HepG2 (cell line): Measurements from ENCODE around the gene C2orf80. TPM values are rescaled to one million over a fixed set of nuclear protein-coding genes. Genes with fewer than 3 reads are reported as not detected.

Experiments used
- ARNT ChIP-seq: fragments of 450-650 bp; IDR thresholded peaks from 2 replicates; pipeline ENCODE4 v1.6.1; 2017
- CBX1 ChIP-seq: IDR thresholded peaks from one replicate; pipeline ENCODE4 v1.6.1; 2016; ENCODE audit warnings: antibody characterized with exemption, low read depth
- CREB1 ChIP-seq, 2 experiments: fragments of 450-650 bp in 1 of 2; IDR thresholded peaks; 2 replicates each; pipeline ENCODE4 v1.6.1; 2016 to 2017; ENCODE audit warnings: control low read depth in 1 of 2, mild to moderate bottlenecking in 1 of 2, missing compliant biosample characterization in 1 of 2, missing genetic modification characterization in 1 of 2
- ETS1 ChIP-seq: sonication (generic); formaldehyde crosslinking; IDR thresholded peaks from 2 replicates; pipeline ENCODE4 v1.4.0; 2020; ENCODE audit warnings: missing genetic modification reagents
- GATAD2A ChIP-seq: IDR thresholded peaks from 2 replicates; pipeline ENCODE4 v1.6.1; 2016
- HMGXB3 ChIP-seq: sonication (generic); formaldehyde crosslinking; IDR thresholded peaks from 2 replicates; pipeline ENCODE4 v1.4.0; 2020; ENCODE audit warnings: missing genetic modification reagents, borderline replicate concordance
- HOXA7 ChIP-seq: sonication (generic); formaldehyde crosslinking; IDR thresholded peaks from 2 replicates; pipeline ENCODE4 v1.8.1; 2022; ENCODE audit warnings: mild to moderate bottlenecking, missing genetic modification reagents, moderate library complexity
- MEIS2 ChIP-seq: sonication (generic); formaldehyde crosslinking; IDR thresholded peaks from 2 replicates; pipeline ENCODE4 v1.9.0; 2021; ENCODE audit warnings: mild to moderate bottlenecking, missing genetic modification reagents
- THAP9 ChIP-seq: sonication (generic); formaldehyde crosslinking; IDR thresholded peaks from 2 replicates; pipeline ENCODE4; 2020; ENCODE audit warnings: missing genetic modification reagents, mild to moderate bottlenecking, borderline replicate concordance
- XRCC5 ChIP-seq: fragments of 200-400 bp; formaldehyde crosslinking; optimal IDR thresholded peaks from 2 replicates; pipeline ENCODE3; 2017; ENCODE audit warnings: mild to moderate bottlenecking, low read length
- ZBTB25 ChIP-seq: IDR thresholded peaks from 2 replicates; pipeline ENCODE4 v1.6.1; 2018; ENCODE audit warnings: missing genetic modification reagents
- ZKSCAN1 ChIP-seq: fragments of 150-350 bp; IDR thresholded peaks from 2 replicates; pipeline ENCODE4 v1.6.1; 2014; ENCODE audit warnings: low read length
- ZZZ3 ChIP-seq: sonication (generic); formaldehyde crosslinking; IDR thresholded peaks from 2 replicates; pipeline ENCODE4 v1.4.0; 2020; ENCODE audit warnings: missing genetic modification reagents, mild to moderate bottlenecking, borderline replicate concordance
- polyA plus RNA-seq, 8 experiments: library from polyadenylated mRNA; depleted of rRNA in 3 of 8; stranded (reverse) in 7 of 8; unstranded in 1 of 8; fragments of >200 nt; fragmentation: Illumina TruSeq in 4 of 8; extraction: Trizol in 4 of 8; gene quantifications; 2 replicates each; pipeline versions ENCODE4 v1.2.1 to v1.2.3, GENCODE V29; 2011 to 2016; ENCODE audit warnings: low read depth in 4 of 8, missing spikeins in 1 of 8, mixed read lengths in 1 of 8; ENCODE audit not compliant: insufficient read depth in 1 of 8
- total RNA-seq, 5 experiments: library from RNA; depleted of rRNA; stranded (reverse); fragments of >200 nt; fragmentation: Illumina TruSeq; extraction: Trizol; gene quantifications; 2 replicates each; pipeline ENCODE4 v1.2.3, GENCODE V29; 2016; ENCODE audit warnings: low read depth in 1 of 5

The C2orf80 gene
- total and polyA plus RNA-seq, 2 of the 13 experiments (the other 11 are each of a cell fraction or from before 2014, with no cell fraction given) = not detected

GRCh38 chr2:208175069-208175839 is 14.6 kb downstream of the C2orf80 start (continued):
- TF ChIP-seq CREB1 (IDR thresholded peaks at IDR 0.05) (no peak), CREB1 (CRISPR knock-in tag; IDR thresholded peaks at IDR 0.05) (0 out of 2 replicates have a peak, but pooled peaks have one; percentile 34), THAP9 (CRISPR knock-in tag) (no peak), ZBTB25 (CRISPR knock-in tag) (peak; percentile 60; the same call in 1 of the 2 replicates), XRCC5 (peak; percentile 76), ARNT (no peak), ZZZ3 (no peak), CBX1 (no peak), HOXA7 (CRISPR knock-in tag) (no peak), ZKSCAN1 (no peak), ETS1 (no peak), GATAD2A (CRISPR knock-in tag) (peak; percentile 72), MEIS2 (CRISPR knock-in tag) (no peak), HMGXB3 (CRISPR knock-in tag) (no peak)
